ENCODE measurements around the gene KDM4C.
"Not testable (repeated sequence)": the region's sequence is repeated elsewhere in the genome, so short reads cannot be mapped to it uniquely, and the experiment has no call there.

The KDM4C gene

GRCh38 chr9:7171396-7172153, 413.8 kb downstream of the KDM4C start:
- no peak for DNase-seq (ENCODE audit: low spot score)

DNA sequence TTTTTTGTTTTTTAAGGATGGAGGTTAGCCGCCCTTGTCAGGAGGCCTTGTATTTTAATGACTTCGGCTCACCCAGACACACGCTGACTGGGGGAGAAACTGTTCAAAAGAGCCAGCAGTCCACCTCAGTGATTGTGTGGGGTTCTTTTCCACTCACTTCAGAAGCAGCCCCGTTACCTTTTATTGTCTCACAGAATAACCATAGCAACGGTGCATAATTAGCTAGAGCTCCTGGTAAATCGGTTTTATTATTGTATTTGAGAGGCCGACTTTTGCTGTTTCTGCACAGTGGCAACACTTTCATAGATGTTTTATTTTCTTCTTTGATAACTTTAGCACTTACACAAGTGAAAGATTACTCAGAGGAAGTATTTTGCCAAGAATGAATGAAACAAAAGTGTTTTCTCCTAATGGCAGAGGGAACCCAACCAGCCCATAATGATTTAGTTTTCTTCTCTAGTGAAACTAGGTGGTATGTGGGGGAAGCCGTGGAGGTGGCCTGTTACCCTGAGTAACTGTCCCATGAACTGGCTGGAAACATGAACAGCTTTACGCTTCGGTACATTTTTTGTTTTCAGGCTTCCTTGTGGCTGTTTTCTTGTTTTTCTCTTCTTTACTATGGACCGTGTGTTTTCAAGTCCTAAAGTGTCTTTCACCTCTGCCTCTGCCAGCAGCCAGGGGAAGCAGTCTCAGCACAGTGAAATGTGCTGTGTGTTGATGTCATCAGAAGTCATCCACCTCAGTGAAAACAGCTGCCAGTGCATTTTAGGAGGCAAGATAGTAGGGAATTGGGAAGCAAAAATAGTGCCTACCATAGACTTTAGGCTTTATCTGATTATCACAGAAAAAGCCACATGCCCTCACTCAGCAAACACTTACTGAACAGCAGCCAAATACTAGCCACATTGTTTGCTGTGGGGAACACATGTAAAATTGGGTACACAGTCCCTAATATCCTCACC, 414.7 kb downstream of the KDM4C start:
- no peak for DNase-seq (ENCODE audit: low spot score)

GRCh38 chr9:7173139-7173538, 415.4 kb downstream of the KDM4C start:
- DNase-seq (ENCODE audit: low spot score) = no peak

DNA sequence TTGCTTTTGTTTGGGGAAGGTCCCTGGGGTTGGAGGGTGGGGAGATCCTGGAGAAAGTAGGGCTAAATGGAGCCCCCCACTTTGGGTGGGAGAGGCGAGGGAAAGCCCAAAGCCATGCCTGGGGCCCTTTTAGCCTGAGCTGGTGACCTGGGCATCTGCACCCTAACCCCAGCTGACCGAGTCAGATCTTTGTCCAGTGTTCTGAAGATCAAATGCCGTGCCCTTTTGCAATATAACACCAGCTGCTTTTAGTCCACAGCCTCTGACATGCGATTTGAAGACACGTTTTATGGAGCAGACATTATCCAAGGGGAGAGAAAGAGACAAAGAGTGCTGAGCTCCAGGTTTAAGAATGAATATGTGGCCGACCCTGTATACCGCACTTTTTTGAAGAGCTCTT, 416.5 kb downstream of the KDM4C start:
- no peak for DNase-seq (ENCODE audit: low spot score)

- no peak for DNase-seq (ENCODE audit: low spot score)
Observed at GRCh38 chr9:7174884-7175283, 417.1 kb downstream of the KDM4C start.

- DNase-seq (ENCODE audit: low spot score) = no peak
Observed at GRCh38 chr9:7176561-7176960, 418.8 kb downstream of the KDM4C start.

GRCh38 chr9:7177383-7177782, 419.6 kb downstream of the KDM4C start:
- DNase-seq (ENCODE audit: low spot score) = no peak

DNA sequence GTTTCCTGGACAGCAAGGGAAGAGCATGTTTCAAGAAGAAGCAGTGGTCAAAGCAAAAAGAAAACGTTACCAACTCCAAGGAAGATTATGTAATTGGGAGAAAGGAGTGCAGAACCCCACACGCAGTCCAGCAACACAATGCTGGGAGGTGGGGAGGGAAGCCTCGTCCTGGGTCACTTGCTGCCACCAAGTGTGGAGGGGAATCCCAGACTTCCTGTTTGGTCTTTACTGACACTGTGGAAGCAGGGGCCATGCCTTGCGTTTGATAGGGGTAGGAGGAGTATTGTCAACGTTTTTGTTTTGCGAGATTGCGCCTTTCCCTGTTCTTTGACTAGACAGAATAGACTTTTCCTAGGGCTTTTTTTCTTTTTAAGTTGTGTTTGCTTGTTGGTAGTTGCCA, 421.0 kb downstream of the KDM4C start:
- DNase-seq (ENCODE audit: low spot score) = no peak

DNA sequence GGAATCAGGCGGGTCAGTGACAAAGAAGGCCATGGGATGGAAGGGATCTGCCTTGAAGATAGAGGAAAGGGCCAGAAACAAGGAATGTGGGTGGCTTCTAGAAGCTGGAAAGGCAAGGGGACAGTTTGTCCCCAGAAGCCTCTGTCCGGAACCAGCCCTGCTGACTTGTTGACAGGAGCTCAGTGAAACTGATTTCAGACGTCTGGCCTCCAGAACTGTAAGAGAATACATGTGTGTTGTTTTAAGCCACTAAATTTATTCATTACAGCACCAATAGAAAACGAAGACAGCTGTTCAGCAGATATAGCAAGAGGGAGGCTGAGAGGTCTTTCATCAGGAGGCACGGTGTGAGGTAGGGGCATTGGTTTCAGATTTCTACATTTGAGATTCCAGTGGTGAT, 422.5 kb downstream of the KDM4C start:
- no peak for DNase-seq (ENCODE audit: low spot score)

DNA sequence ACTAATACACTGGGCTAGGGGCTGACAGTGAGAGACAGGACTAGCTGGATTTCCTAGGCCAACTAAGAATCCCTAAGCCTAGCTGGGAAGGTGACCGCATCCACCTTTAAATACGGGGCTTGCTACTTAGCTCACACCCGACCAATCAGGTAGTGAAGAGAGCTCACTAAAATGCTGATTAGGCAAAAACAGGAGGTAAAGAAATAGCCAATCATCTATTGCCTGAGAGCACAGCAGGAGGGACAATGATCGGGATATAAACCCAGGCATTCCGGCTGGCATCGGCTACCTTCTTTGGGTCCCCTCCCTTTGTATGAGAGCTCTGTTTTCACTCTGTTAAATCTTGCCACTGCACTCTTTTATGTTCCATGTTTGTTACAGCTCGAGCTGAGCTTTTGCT, 425.4 kb downstream of the KDM4C start:
- DNase-seq (ENCODE audit: low spot score) = not testable (repeated sequence)

GRCh38 chr9:7185612-7186011, 427.8 kb downstream of the KDM4C start:
- DNase-seq (ENCODE audit: low spot score) = peak; percentile 86

DNA sequence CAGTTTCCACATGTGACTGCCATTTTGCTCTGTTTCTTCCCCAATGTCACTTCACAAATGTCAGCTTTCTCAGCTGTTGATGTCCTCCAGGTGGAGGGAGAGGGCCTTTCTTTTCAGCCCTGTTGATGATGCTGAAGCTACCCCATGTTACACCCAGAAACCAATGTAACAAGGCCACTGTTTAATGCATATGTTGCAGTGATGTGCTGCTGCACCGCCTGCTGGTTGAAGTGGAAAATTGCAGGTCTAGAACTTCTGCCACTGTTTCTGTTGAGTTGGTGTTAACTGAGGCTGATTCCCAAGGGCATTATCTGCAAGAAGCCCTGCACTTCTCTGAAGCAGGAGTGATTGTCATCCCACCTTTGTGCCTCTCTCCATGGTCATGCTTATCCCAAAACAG, 428.4 kb downstream of the KDM4C start:
- DNase-seq (ENCODE audit: low spot score) = no peak

GRCh38 chr9:7192266-7192665, 434.5 kb downstream of the KDM4C start:
- no peak for DNase-seq (ENCODE audit: low spot score)

DNA sequence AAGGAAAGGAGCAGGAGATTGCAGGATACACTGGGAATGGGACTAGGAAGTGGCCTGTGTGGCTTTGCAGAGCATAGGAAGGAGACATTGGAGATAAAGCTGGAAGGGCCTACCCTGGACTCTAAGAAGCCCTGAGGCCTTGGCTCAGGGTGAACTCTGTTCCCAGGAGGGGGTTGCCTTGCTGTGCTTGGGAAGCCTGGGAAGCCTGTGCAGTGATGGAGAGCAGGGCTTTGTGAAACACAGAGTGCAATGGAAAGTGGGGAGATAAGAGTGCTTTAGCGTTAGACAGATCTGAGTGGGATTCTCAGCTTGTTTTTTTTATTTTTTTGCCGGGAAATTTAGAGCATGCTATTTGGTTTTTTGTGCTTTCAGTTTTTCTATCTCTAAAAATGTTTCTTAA, 437.8 kb downstream of the KDM4C start:
- no peak for DNase-seq (ENCODE audit: low spot score)

- DNase-seq (ENCODE audit: low spot score) = no peak
Observed at GRCh38 chr9:7196467-7196866, 438.7 kb downstream of the KDM4C start.

GRCh38 chr9:7201196-7201595, 443.4 kb downstream of the KDM4C start:
- DNase-seq (ENCODE audit: low spot score) = no peak

DNA sequence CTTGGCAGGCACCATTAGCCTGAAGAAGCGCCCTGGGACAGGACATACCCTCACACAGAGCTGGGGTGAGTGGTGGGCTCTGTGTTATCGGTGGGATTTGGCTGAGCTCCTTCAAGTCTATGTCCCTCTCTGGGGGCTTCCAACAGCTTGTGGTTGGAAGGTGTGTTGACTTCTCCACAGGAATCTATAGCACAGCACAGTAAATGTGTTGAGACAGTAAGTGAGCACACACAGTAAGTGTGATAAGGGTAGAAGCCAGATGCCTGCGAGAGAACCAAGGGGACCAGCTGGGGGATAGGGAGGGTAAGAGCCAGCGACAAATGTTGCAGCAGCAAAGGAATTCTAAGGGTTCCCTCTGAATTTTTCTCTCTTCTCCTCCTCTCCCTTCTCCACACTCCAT, 448.0 kb downstream of the KDM4C start:
- DNase-seq (ENCODE audit: low spot score) = no peak

- DNase-seq (ENCODE audit: low spot score) = no peak
Observed at GRCh38 chr9:7206221-7206758, 448.5 kb downstream of the KDM4C start.

- DNase-seq (ENCODE audit: low spot score) = peak; percentile 42
Observed at GRCh38 chr9:7209016-7209715, 451.4 kb downstream of the KDM4C start.

DNA sequence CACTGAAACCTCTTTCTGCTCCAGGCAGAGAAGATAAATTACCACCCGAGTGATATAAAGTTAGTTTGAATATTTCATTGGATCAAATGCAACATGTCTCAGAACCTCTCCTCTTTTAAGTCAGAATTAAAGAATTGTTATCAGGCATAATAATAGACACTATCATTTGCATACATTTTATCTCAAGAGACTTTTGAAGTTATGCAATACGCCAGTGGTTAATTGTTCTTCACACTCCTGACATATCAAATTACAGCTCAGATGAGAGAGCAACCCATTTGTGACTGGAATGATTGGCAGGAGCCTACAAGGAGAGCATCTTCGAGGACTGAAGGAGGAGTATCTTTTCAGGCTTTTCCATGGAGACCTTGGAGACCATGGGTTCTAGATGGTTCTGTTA, 452.2 kb downstream of the KDM4C start:
- no peak for DNase-seq (ENCODE audit: low spot score)

DNA sequence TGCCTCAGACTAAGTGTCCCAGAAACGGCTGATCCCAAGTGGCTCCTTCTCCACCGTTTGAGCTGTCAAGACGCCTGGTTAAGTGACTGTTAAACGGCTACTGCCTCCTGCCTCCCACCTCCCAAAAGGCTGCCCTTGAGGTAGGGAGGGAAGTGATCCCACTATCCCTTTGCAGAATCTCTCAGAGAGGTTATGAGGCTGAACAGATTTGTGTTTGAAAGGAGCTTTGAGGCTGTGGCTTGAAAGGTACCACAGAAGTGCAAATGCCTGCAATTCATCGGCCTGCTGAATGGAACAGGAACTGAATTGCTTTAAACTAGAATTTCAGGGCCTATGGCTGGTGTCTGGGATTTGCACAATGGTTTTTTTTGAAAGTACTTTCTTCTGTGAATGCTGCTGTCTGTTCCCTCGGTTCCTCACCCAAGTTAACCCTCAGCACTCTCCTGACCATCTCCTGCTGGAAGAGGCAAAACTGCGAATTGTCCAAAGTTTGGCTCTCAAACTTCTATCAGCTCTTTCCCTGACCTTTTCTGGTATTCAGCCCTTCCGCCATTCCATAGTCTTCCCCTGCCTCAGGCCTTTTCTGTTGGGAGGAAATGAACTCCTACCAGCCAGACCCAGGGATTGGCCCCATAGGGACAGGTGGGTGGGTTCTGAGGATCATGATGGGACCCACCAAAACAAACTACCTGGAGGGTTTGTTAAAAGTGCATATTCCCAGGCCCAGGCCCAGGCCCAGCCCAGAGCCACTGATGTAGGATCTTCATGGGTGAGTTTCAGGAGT, 453.3 kb downstream of the KDM4C start:
- no peak for DNase-seq (ENCODE audit: low spot score)

DNA sequence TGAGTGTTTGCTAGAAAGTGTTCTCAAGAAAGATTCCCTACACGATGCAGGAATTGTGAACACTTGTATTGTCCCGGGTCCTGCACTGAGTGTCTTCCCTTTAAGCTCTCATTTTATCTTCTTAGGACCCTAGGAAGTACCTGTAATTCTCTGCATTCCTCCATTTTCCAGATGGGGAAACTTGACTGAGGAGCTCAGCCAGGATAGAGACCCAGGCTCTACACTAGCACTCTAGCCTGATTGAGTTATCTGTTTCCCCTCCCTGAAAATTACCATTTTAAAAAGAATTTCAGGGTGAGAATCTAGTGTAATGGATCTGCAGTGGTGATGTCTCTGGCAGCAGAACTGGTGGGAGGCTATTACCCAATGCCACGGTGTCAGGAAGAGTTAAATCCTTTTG, 453.9 kb downstream of the KDM4C start:
- no peak for DNase-seq (ENCODE audit: low spot score)

All from cerebellar cortex (tissue), 1 donor.